Activated CD4-positive, alpha-beta memory T cell treated with anti-CD3 and anti-CD28 coated beads, Interleukin-2, amount 10 ng/mL, durations not matched to agents 7 days and 5 days (primary cell): ENCODE data around the gene VIPAS39. TPM values are rescaled to one million over a fixed set of nuclear protein-coding genes. Genes with fewer than 3 reads are reported as not detected.

Experiments
- CTCF ChIA-PET: fragments of 350-600 bp; sonication (Branson Sonifier 250); formaldehyde crosslinking; loops from one replicate; lab custom pipeline; 2021; ENCODE audit warnings: antibody characterized with exemption, inconsistent platforms; lab: Charles Lee
- POLR2A ChIA-PET: fragments of 350-600 bp; sonication (Branson Sonifier 250); formaldehyde crosslinking; loops from one replicate; lab custom pipeline; 2021; ENCODE audit warnings: antibody characterized with exemption; lab: Charles Lee
- DNase-seq: peaks from one replicate; pipeline ENCODE4 v3.0.0-alpha.2; 2020
- H3K27ac Mint-ChIP-seq: one replicate; pipeline ENCODE4 v1.8.0; 2021; ENCODE audit warnings: mild to moderate bottlenecking, mixed read lengths
- H3K27me3 Mint-ChIP-seq: one replicate; pipeline ENCODE4 v1.8.0; 2021; ENCODE audit warnings: mixed read lengths
- H3K36me3 Mint-ChIP-seq: one replicate; pipeline ENCODE4 v1.8.0; 2021; ENCODE audit warnings: low read depth, mixed read lengths
- H3K4me1 Mint-ChIP-seq: one replicate; pipeline ENCODE4 v1.8.0; 2021; ENCODE audit warnings: mixed read lengths
- H3K4me3 Mint-ChIP-seq: one replicate; pipeline ENCODE4 v1.8.0; 2021; ENCODE audit warnings: mild to moderate bottlenecking, mixed read lengths
- H3K9me3 Mint-ChIP-seq: one replicate; pipeline ENCODE4 v1.8.0; 2021; ENCODE audit warnings: mixed read lengths
- total RNA-seq, 2 experiments: library from RNA; stranded (reverse); gene quantifications; one replicate each; pipeline ENCODE4 v1.2.3, GENCODE V29; 2021

Gene VIPAS39
- 10 to 100 TPM; 20.3 to 20.6 TPM for total RNA-seq

DNA sequence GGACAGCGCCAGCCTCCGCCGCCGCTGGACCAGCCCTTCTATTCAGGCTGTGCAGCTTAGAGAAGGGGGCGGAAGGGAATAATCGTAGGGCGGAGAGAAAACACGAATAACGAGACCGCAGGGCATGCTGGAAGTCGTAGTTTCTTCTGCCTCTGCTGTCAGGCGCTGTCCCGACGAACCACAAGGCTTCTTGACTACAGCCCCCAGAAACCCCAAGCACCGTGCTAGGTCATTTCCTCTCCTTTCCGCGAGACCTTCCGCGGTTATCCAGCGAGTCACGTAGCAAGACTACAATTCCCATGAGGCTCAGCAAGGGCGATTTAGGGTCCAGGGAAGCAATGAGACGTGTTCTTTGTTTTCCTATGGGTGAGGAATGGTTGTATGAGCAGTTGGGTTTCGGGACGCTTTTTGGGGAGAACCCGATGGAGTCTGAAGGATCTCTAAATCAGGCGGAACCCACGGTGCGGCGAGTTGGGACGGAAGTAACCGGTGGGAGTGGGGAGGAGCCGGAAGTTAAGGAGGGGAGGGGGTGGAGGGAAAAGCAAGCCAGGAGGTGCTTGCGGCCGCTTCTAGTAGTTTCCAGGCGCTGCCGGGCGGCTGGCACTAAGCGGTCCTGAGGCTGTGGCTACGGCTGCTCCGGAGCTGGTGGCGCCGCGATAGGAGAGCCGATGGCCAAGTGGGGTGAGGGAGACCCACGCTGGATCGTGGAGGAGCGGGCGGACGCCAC, at the start of gene VIPAS39, which contains the start of gene AHSA1:
Gene VIPAS39 (minus strand): TSS at position 80 of the 727 bp plus-strand sequence. CDS start 3,499 bp downstream, outside the sequence.
Gene AHSA1 (plus strand): TSS at position 572 of the 727 bp plus-strand sequence. CDS start 97 bp downstream, at position 669.
- peaks cover 40% of the 10 kb centered on the region for H3K36me3 Mint-ChIP-seq
- CTCF ChIA-PET, result interaction anchor here (2.6 to 2.9 kb wide), 3 partner anchors 11 to 141 kb away, joined by 8 to 12 read pairs (median 9); partner anchors contain the start of genes SAMD15 and TMED8
- peak within 1 kb of the TSS; percentile 100 for H3K4me3 Mint-ChIP-seq
- H3K9me3 Mint-ChIP-seq, result no peaks in the 10 kb centered on the region
- H3K27ac Mint-ChIP-seq, result peak within 1 kb of the TSS; percentile 99
- POLR2A ChIA-PET, result interaction anchor here (1.2 to 3.9 kb wide), 9 partner anchors 10 to 342 kb away, joined by 3 to 26 read pairs (median 6); partner anchors contain the start of genes ADCK1, ALKBH1, GSTZ1 and POMT2
- H3K27me3 Mint-ChIP-seq, result no peaks in the 10 kb centered on the region
- DNase-seq, result peak; percentile 97
- H3K4me1 Mint-ChIP-seq, result peaks cover 33% of the 10 kb centered on the region

DNA sequence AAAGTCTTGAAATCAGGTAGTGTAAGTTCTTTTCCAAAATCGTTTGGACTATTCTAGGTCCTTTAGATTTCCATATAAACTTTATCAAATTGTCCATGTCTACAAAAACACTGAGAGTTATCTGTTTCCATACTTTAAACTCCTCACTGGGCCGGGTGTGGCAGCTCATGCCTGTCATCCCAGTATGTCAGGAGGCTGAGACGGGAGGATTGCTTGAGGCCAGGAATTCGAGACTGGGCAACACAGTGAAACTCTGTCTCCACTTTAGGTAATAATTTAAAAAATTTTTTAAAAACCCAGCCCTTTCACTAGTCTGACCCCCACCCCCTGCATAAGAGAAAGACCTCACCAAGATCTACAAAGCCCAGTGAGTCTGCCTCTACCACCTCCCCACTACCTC, 47.6 kb upstream of the VIPAS39 start:
- Mint-ChIP-seq H3K4me1 (no peaks in the 10 kb centered on the region), H3K36me3 (peaks cover 15% of the 10 kb centered on the region), H3K4me3 (no peak overlapping the region), H3K27ac (no peak overlapping the region), H3K9me3 (peaks cover 5% of the 10 kb centered on the region), H3K27me3 (peaks cover 8% of the 10 kb centered on the region)
- POLR2A ChIA-PET, result no interaction called here
- no peak for DNase-seq
- CTCF ChIA-PET, result no interaction called here

DNA sequence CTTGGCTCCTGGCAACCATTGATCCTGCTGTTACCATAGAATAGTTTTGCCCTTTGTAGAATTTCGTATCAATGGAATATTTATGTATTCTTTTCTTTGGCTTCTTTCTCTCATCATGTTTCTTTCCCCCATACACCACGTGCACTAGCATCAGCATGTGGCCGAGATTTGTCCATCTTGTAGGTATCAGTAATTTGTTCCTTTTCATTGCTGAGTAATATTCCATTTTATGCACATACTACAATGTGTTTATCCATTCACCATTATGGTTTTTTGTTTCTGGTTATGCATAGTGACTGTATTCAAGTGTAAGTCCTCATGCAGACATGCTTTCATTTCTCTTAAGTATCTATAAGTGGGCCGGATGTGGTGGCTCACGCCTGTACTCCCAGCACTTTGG, 45.7 kb upstream of the VIPAS39 start:
- Mint-ChIP-seq H3K9me3 (peaks cover 5% of the 10 kb centered on the region), H3K27me3 (peaks cover 18% of the 10 kb centered on the region), H3K4me1 (peaks cover 2% of the 10 kb centered on the region), H3K36me3 (peaks cover 8% of the 10 kb centered on the region), H3K27ac (no peak overlapping the region), H3K4me3 (no peak overlapping the region)
- ChIA-PET POLR2A (no interaction called here), CTCF (no interaction called here)
- DNase-seq, result no peak

DNA sequence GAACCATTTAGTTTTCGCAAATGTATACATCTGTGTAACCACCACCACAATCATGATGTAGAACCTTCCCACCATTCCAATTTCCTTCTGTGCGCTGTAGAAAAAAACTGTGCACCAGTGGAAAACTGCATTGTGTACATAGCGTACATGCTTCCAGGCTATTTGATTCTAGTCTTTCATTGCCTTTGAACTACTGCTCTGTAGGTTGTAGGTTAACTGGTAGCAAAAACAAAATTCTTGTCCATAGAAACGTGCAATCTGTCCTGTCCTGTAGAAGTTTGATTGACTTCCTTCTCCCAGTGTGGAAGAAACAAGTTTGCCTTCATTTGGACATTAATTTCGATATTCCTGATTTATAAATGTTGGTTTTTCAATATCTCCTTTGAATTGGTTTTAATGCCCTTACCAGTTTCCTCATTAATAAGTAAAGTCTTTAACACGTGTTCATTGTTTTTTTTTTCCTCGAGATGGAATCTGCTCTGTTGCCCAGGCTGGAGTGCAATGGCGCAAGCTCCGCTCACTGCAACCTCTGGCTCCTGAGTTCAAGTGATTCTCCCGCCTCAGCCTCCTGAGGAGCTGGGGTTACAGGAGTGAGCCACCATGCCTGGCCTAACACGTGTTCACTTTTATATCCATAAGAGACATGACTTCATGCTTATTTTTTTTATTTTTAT, 44.8 kb upstream of the VIPAS39 start:
- H3K27ac Mint-ChIP-seq, result no peak overlapping the region
- peaks cover 25% of the 10 kb centered on the region for H3K27me3 Mint-ChIP-seq
- peaks cover 5% of the 10 kb centered on the region for H3K36me3 Mint-ChIP-seq
- H3K4me1 Mint-ChIP-seq, result peaks cover 6% of the 10 kb centered on the region
- DNase-seq, result no peak
- ChIA-PET CTCF (no interaction called here), POLR2A (no interaction called here)
- H3K9me3 Mint-ChIP-seq, result peaks cover 5% of the 10 kb centered on the region
- no peak overlapping the region for H3K4me3 Mint-ChIP-seq

DNA sequence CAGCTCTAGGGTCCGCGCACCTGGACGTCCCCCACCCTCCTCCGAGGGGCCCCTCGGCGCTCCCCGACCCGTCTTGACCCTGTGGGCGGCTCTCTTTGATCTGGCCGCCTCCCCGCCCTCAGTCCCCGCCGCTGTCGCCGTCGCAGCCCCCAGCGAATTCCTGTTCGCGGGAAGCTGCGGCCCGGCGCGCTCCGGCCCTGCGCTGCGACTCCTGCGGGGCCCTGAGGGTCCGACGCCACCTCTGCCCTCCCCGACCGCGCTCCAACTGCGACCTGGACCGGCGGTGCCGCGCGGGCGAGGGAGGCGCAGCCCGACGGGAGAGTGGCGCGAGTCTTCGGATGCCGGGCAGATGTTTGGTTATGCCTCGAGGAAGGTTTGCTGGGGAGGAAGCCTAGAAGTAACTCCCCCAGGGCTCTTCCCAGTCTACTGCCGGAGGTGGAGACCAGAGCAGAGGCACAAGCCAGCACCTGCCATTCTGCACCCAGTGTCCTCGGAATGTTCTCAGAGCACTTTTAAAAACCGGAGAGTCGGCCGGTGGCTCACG, 41.7 kb upstream of the VIPAS39 start:
- peaks cover 5% of the 10 kb centered on the region for H3K9me3 Mint-ChIP-seq
- peak overlapping the region; percentile 34 for H3K4me3 Mint-ChIP-seq
- H3K27ac Mint-ChIP-seq, result no peak overlapping the region
- DNase-seq, result no peak
- H3K27me3 Mint-ChIP-seq, result peaks cover 31% of the 10 kb centered on the region
- H3K36me3 Mint-ChIP-seq, result no peaks in the 10 kb centered on the region
- peaks cover 6% of the 10 kb centered on the region for H3K4me1 Mint-ChIP-seq
- CTCF ChIA-PET, result no interaction called here
- POLR2A ChIA-PET, result no interaction called here

DNA sequence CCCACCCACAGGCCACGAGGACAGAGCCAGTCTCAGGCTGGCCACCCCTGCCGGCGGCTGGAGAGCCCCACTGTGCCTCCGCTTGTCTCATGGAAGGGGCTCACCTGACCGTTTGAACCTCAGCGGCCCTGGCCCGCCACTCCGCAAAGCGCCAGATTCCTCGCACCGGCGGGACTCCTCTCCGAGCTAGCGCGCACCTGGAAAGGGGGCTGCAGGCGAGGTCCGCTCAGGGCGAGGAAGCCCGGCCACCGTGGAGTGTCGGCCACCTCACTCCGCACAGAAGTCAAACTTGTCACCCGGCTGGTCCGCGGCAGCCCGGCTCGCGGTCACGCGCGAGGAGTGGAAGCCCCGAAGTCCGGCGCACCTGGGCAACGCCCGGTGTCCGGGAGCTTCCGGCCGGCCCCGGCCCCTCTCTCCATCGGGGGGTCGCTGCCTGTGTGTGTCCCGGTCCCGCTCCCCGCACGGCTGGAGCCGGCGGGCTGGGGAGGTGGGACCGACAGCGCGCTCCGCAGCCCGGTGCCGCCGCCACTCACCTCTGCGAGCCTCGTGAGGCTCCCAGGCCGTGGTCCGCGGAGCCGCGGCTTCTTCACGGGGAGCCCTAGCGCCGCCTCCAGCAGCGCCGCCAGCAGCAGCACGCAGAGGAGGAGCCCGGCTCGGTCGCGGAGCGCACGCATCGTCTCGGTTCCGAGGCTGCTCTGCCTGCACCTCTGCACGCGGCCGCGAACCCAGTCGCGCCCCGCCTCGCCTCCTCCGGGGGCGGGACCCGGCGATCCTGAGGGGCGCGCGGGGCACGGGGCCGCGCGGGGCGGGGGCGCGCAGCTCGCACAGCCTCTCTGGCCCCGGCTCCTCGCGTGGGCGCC, 40.9 kb upstream of the VIPAS39 start, which contains the start of gene ISM2:
Gene ISM2 (minus strand): TSS at position 697 of the 860 bp plus-strand sequence. CDS start 23 bp downstream, at position 674.
- Mint-ChIP-seq H3K27me3 (peaks cover 31% of the 10 kb centered on the region), H3K27ac (no peak within 1 kb of the TSS), H3K9me3 (peaks cover 5% of the 10 kb centered on the region), H3K4me1 (peaks cover 6% of the 10 kb centered on the region), H3K36me3 (no peaks in the 10 kb centered on the region), H3K4me3 (peak within 1 kb of the TSS; percentile 56)
- POLR2A ChIA-PET, result no interaction called here
- DNase-seq, result peak; percentile 42
- CTCF ChIA-PET, result no interaction called here

DNA sequence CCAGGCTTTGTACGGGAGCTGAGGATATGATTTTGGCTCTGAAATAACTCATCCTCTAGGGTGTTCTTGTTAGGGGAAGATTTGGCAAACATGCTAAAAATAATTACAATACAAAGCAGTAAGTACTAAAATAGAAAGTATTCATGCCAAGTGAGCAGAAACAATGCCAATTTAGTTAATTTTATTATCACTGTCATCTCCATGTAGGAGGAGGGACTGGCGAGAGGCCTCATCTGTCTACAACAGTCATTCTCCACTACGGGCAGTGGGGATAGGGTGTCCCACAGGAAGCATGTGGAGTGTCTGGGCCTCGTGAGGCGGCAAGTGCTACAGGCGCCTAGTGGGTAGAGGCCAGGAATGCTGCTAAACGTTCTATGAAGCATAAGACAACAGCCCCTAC, 37.9 kb upstream of the VIPAS39 start:
- no peak overlapping the region for H3K27ac Mint-ChIP-seq
- ChIA-PET POLR2A (no interaction called here), CTCF (no interaction called here)
- H3K36me3 Mint-ChIP-seq, result no peaks in the 10 kb centered on the region
- no peaks in the 10 kb centered on the region for H3K9me3 Mint-ChIP-seq
- peaks cover 6% of the 10 kb centered on the region for H3K4me1 Mint-ChIP-seq
- no peak overlapping the region for H3K4me3 Mint-ChIP-seq
- no peak for DNase-seq
- peaks cover 26% of the 10 kb centered on the region for H3K27me3 Mint-ChIP-seq

DNA sequence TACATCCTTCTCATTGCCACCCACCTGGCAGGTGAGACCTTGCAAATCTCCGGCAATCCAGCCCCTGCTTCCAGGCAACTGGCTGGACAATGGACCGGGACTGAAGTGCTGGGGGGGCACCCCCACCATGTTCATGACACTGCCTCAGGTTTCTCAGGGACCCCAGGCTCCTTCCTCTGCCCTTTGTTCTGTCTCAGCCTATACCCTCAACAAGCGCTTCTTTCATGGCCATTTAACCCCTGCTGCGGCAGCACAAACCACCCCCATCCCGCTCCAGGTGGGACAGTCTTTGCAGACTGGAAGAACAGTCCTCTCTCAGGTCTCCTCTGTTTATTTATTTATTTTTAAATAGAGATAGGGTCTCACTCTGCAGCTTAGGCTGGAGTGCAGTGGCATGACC, 33.7 kb upstream of the VIPAS39 start:
- no peaks in the 10 kb centered on the region for H3K9me3 Mint-ChIP-seq
- POLR2A ChIA-PET, result no interaction called here
- no peak overlapping the region for H3K27ac Mint-ChIP-seq
- H3K36me3 Mint-ChIP-seq, result no peaks in the 10 kb centered on the region
- CTCF ChIA-PET, result no interaction called here
- peaks cover 4% of the 10 kb centered on the region for H3K27me3 Mint-ChIP-seq
- no peak for DNase-seq
- H3K4me3 Mint-ChIP-seq, result no peak overlapping the region
- H3K4me1 Mint-ChIP-seq, result no peaks in the 10 kb centered on the region

DNA sequence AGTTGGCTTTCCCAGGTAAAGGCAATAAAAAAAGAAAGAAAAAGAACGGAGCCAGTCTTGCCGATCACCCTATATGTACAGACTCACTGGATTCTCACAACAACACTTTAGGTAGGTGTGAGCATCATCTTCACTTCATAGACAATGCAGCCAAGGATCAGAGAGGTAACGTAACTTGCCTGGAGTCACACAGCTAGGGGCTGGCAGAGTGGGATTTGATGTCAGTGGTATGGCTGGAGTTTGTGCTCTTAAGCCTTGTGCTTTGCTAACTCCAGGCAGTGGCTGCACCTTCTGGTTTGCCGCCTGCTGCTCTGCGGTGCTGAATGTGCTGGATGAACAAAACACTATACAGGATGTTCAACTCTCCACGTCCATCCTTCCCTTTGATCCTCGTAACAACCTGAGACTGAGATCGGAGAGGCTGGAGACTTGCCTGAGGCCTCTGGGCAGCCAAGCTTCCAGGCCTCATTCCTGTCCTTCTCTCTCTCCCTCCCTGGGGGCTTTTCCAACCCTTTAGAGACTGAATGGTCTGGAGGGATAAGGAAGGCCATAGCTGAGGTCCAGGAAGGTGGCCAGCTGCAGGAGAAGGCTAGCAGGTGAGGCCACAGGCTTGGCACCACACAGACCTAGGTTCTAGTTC, 33.1 kb upstream of the VIPAS39 start:
- POLR2A ChIA-PET, result no interaction called here
- Mint-ChIP-seq H3K9me3 (no peaks in the 10 kb centered on the region), H3K27ac (no peak overlapping the region), H3K4me3 (no peak overlapping the region), H3K4me1 (no peaks in the 10 kb centered on the region), H3K36me3 (no peaks in the 10 kb centered on the region), H3K27me3 (peaks cover under 1% of the 10 kb centered on the region)
- CTCF ChIA-PET, result no interaction called here
- no peak for DNase-seq

DNA sequence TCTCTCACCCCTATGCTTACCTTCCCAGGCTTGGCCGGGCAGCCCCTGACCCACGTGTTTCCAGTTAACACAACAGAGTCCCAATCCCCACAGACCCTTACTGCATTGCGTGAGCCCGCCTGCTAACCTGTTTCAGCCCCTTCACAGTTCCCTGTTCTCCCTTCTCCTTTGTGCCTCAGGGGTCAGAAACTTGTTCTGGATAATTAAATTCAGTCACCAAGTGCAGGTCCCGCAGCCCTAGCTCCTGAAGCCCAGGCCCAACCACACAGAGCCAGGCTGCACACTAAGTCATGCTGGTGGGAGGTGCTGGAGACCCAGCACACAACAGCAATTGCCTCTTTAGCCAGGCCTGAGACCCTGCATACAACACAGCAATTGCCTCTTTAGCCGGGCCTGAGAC, 31.6 kb upstream of the VIPAS39 start:
- no peaks in the 10 kb centered on the region for H3K36me3 Mint-ChIP-seq

DNA sequence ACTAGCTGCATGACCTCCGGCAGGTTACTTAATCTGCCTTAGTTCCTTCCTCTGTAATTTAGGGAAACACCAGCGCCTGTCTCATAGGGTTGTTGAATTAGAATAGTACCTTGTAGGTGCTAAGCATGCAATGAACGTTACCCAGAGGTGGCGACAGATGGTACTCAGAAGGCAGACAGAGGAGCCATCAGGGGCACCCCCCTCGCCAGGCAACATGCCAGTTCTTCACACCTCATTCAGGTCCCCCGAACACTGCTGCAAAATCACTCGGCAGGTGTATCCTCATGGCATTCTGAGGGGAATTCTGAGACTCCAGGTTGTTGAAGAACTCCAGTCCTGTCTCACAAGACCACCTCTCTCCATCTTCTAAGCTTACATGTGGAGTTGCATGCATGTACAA, 31.2 kb upstream of the VIPAS39 start:
- no peak overlapping the region for H3K4me3 Mint-ChIP-seq
- H3K27me3 Mint-ChIP-seq, result no peaks in the 10 kb centered on the region
- H3K9me3 Mint-ChIP-seq, result no peaks in the 10 kb centered on the region
- H3K4me1 Mint-ChIP-seq, result no peaks in the 10 kb centered on the region
- no peak overlapping the region for H3K27ac Mint-ChIP-seq
- ChIA-PET CTCF (no interaction called here), POLR2A (no interaction called here)
- H3K36me3 Mint-ChIP-seq, result no peaks in the 10 kb centered on the region
- no peak for DNase-seq

More for the DNA sequence above, 31.6 kb upstream of the VIPAS39 start:
- POLR2A ChIA-PET, result no interaction called here
- H3K9me3 Mint-ChIP-seq, result no peaks in the 10 kb centered on the region
- H3K27me3 Mint-ChIP-seq, result no peaks in the 10 kb centered on the region
- CTCF ChIA-PET, result no interaction called here
- no peak overlapping the region for H3K4me3 Mint-ChIP-seq
- no peaks in the 10 kb centered on the region for H3K4me1 Mint-ChIP-seq
- H3K27ac Mint-ChIP-seq, result no peak overlapping the region
- no peak for DNase-seq

DNA sequence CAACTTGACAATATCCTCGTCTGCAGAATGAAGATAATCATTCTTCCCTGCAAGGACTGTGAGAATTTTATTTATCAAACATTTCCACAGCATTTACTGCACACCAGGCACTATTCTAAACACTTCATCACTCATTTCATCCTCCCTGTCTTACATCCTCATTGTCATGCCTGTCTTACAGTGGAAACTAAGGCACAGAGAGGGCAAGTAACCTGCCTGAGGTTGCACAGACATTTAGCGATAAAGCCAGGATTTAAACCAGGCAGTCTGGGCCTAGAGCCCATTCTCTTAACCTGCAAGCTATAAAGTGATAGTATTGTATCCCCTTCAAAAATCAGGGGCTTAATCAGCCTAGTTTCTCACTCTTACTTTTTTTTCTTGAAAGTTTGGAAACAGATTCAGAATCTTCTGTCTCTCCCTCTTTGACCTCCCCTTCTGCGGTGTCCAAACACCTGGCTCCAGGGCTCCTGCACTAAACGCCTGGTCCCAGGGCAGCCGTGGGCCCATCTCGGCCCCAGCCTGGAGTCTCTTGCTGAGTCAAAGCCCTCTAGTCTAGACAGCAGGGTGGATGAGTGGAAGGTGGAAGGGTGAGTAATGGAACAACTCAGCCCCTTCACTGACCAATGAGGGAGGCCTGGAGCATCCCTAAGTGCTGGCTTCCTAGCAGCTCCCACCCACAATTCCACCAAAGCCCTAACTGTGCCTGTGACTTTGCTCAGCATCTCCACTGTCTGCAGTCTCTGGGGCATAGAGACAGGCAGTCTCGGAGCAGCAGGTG, 28.7 kb upstream of the VIPAS39 start:
- ChIA-PET CTCF (no interaction called here), POLR2A (no interaction called here)
- Mint-ChIP-seq H3K4me1 (no peaks in the 10 kb centered on the region), H3K9me3 (no peaks in the 10 kb centered on the region), H3K4me3 (no peak overlapping the region), H3K27ac (no peak overlapping the region), H3K36me3 (no peaks in the 10 kb centered on the region), H3K27me3 (no peaks in the 10 kb centered on the region)
- DNase-seq, result no peak
